ENCODE data around the gene PLEKHA7.

DNA sequence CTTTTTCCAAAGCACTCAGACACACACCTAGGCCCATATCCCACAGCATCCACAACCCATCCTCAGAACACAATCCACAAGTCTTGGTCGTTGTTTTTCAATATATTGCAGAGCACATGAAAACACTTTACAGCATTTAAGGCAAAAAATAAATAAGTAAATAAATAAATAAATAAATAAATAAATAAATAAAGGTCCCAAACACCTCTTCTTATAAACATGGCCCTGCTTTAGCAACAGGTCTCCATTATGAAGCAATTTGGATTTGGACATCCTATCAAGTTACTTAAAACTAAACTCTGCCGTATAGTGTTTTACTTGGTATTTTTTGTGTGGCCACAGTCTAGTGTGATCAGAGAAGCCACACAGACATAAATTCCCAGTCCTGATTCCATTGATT, 10.7 kb upstream of the PLEKHA7 start:
- no peak for TF ChIP-seq POLR2AphosphoS5 (IDR thresholded peaks at IDR 0.05; ENCODE audit: low read depth)
- TF ChIP-seq, protein P1, sequence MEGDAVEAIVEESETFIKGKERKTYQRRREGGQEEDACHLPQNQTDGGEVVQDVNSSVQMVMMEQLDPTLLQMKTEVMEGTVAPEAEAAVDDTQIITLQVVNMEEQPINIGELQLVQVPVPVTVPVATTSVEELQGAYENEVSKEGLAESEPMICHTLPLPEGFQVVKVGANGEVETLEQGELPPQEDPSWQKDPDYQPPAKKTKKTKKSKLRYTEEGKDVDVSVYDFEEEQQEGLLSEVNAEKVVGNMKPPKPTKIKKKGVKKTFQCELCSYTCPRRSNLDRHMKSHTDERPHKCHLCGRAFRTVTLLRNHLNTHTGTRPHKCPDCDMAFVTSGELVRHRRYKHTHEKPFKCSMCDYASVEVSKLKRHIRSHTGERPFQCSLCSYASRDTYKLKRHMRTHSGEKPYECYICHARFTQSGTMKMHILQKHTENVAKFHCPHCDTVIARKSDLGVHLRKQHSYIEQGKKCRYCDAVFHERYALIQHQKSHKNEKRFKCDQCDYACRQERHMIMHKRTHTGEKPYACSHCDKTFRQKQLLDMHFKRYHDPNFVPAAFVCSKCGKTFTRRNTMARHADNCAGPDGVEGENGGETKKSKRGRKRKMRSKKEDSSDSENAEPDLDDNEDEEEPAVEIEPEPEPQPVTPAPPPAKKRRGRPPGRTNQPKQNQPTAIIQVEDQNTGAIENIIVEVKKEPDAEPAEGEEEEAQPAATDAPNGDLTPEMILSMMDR (IDR thresholded peaks at IDR 0.05; ENCODE audit: insufficient read depth, low read length): no peak
- TF ChIP-seq, protein P2, sequence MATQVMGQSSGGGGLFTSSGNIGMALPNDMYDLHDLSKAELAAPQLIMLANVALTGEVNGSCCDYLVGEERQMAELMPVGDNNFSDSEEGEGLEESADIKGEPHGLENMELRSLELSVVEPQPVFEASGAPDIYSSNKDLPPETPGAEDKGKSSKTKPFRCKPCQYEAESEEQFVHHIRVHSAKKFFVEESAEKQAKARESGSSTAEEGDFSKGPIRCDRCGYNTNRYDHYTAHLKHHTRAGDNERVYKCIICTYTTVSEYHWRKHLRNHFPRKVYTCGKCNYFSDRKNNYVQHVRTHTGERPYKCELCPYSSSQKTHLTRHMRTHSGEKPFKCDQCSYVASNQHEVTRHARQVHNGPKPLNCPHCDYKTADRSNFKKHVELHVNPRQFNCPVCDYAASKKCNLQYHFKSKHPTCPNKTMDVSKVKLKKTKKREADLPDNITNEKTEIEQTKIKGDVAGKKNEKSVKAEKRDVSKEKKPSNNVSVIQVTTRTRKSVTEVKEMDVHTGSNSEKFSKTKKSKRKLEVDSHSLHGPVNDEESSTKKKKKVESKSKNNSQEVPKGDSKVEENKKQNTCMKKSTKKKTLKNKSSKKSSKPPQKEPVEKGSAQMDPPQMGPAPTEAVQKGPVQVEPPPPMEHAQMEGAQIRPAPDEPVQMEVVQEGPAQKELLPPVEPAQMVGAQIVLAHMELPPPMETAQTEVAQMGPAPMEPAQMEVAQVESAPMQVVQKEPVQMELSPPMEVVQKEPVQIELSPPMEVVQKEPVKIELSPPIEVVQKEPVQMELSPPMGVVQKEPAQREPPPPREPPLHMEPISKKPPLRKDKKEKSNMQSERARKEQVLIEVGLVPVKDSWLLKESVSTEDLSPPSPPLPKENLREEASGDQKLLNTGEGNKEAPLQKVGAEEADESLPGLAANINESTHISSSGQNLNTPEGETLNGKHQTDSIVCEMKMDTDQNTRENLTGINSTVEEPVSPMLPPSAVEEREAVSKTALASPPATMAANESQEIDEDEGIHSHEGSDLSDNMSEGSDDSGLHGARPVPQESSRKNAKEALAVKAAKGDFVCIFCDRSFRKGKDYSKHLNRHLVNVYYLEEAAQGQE (IDR thresholded peaks at IDR 0.05; ENCODE audit: insufficient replicate concordance, low read depth): no peak
- TF ChIP-seq SPI1 (IDR thresholded peaks at IDR 0.05; ENCODE audit: borderline replicate concordance, low read depth): no peak
